ENCODE measurements around the gene PSEN1.

Gene PSEN1

GRCh38 chr14:73269729-73270531 is 133.6 kb downstream of the PSEN1 start:
- DNase-seq = peak in 10 of 56 donors; percentile 9 to 42 (median 22)

GRCh38 chr14:73272393-73272792 is 136.1 kb downstream of the PSEN1 start:
- DNase-seq = no peak

All from amygdala (tissue), 56 donors.